Mucosa of stomach (tissue), 1 donor: ENCODE data around the gene ENTPD5.

Experiments
- H3K27me3 ChIP-seq: one replicate; pipeline ENCODE4 v1.7.0; 2013; ENCODE audit warnings: mild to moderate bottlenecking, low read length; ENCODE audit not compliant: control insufficient read depth, insufficient read depth
- H3K36me3 ChIP-seq: one replicate; pipeline ENCODE4 v1.7.0; 2013; ENCODE audit warnings: low read length; ENCODE audit not compliant: control insufficient read depth, insufficient read depth
- H3K4me1 ChIP-seq: one replicate; pipeline ENCODE4 v1.7.0; 2013; ENCODE audit warnings: mild to moderate bottlenecking, low read length; ENCODE audit not compliant: control insufficient read depth, insufficient read depth
- H3K4me3 ChIP-seq: one replicate; pipeline ENCODE4 v1.7.0; 2013; ENCODE audit warnings: low read length
- H3K9ac ChIP-seq: one replicate; pipeline ENCODE4 v1.7.0; 2013; ENCODE audit warnings: mild to moderate bottlenecking, low read length, moderate library complexity
- H3K9me3 ChIP-seq: one replicate; pipeline ENCODE4 v1.7.0; 2013; ENCODE audit warnings: mild to moderate bottlenecking, low read length, moderate library complexity; ENCODE audit not compliant: control insufficient read depth
- donor health status: Pancreatic carcinoma.

Gene ENTPD5, protein sequence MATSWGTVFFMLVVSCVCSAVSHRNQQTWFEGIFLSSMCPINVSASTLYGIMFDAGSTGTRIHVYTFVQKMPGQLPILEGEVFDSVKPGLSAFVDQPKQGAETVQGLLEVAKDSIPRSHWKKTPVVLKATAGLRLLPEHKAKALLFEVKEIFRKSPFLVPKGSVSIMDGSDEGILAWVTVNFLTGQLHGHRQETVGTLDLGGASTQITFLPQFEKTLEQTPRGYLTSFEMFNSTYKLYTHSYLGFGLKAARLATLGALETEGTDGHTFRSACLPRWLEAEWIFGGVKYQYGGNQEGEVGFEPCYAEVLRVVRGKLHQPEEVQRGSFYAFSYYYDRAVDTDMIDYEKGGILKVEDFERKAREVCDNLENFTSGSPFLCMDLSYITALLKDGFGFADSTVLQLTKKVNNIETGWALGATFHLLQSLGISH

DNA sequence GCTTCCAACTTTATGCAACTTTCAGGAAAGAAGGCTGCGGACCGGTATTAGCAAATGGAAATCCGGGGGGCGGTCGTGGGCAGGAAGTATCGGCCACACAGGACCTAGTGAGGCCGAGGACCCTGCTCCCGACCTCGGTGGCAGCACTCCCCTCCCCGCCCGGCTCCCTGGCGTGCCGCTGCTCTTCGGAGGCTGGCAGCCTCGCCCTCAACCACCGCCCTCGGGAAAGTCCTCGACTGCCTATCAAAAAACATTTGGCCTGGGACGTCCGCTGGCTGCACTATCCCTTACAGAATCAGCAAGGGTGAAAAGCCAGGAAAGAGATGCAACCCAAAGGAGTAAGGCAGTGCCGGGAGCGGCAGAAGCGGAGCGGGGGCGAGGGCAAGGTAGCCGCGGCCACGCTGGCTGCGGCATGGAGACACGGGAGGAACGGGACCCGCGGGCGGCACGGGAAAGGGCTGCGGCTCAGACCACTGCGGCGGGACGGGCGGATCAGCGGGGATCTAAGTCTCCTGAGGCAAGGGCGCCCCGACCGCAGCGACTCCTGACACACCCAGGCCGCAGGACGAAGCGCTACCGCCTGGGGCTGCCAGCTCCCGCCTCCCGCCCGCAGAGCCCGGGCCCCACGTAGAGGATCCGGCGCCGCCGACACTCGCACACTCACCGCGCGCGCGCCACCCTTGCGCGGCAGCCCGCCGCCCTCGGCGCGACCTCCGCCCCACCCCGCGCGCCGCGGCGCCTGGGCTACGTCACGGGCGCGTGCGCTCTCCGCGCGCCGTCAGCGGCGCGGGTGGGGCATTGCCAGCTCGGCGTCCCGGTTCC, at the start of gene ENTPD5, which contains the start of gene BBOF1:
Gene ENTPD5, minus strand, starts transcription at position 703 of the 822 bp plus-strand sequence. CDS start 31,186 bp downstream, outside the sequence.
Gene BBOF1, plus strand, starts transcription at position 764 of the 822 bp plus-strand sequence. CDS start 130 bp downstream, outside the sequence.
- H3K27me3 ChIP-seq, result no peaks in the 10 kb centered on the region
- H3K36me3 ChIP-seq, result no peaks in the 10 kb centered on the region
- peak within 1 kb of the TSS; percentile 70 for H3K4me3 ChIP-seq
- no peaks in the 10 kb centered on the region for H3K9me3 ChIP-seq
- peaks cover 12% of the 10 kb centered on the region for H3K4me1 ChIP-seq
- H3K9ac ChIP-seq, result peak within 1 kb of the TSS; percentile 95

DNA sequence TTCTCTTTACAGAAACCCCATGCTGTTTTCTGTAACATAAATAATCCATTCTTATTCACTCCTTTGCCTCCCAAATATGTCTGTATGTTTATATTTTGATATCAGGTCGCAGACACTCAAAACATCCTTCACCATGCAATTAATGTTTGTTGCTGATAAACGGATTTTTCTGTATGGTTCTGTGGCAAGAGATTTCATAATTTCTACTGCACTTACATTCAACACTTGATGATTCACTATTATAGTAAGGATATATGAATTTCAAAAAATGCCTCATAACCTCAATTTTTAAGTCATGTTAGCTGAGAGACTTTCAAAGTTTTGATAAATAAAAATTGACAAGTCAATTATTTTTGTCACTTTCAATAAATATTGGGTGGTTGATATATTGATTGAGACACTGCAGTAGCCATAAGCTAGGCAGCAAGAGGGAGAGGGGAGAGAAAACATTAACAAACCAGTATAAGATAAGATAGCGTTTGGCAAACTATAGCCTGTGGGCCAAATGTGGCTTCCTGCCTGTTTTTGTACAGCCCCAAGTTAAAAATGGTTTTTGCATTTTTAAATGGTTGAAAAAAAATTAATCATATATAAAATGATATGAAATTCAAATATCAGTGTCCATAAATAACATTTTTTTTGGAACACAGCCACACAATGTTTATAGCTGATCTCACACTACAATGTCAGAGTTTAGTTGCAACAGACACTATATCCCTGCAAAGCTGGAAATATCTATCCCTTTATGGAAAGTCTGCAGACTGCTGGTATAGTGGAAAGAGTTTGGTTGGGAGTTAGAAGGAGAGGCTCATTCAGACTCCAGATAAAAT, 46.9 kb upstream of the ENTPD5 start:
- Histone ChIP-seq H3K36me3 (peaks cover 3% of the 10 kb centered on the region), H3K9me3 (no peaks in the 10 kb centered on the region), H3K9ac (no peak overlapping the region), H3K4me3 (no peak overlapping the region), H3K4me1 (no peaks in the 10 kb centered on the region), H3K27me3 (no peaks in the 10 kb centered on the region)

DNA sequence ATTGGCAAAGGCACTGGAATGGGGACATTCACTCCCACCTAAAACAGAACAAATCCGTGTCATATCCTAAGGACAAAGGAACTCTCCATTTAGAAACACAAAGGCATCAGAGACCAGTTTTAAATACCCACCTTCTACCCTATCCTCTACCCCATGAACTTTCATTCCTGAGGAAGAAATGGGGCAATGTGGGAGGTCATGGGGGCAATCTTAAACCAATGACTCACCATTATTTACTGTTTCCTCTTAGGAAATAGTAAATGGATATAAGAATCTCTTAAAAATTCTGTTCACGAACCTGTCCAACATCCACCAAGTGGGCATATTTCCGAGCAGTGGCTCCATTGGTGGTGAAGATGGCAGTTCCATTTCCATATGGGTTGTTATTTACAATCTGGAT, 45.8 kb upstream of the ENTPD5 start:
- no peaks in the 10 kb centered on the region for H3K27me3 ChIP-seq
- H3K4me1 ChIP-seq, result no peaks in the 10 kb centered on the region
- no peak overlapping the region for H3K4me3 ChIP-seq
- H3K9ac ChIP-seq, result no peak overlapping the region
- H3K36me3 ChIP-seq, result peaks cover 3% of the 10 kb centered on the region
- H3K9me3 ChIP-seq, result no peaks in the 10 kb centered on the region

DNA sequence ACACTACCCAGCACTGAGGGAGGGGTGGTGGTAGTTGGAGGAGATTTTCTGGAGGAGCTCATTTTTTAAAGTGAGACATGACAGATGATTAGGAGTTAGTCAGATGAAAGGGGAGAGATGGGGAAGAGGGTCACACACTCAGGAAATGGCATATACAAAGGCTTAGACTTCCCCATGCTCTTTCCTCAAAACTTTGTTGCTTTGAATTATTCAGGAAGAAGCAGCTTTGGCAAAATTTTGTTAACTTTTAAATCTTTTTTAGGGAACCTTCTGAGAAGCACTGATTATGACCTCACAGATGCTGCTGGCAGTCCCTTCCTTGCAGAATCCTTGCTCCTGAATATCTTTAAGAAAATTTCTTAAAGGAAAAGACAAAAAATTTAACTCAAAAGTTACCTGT, 45.3 kb upstream of the ENTPD5 start:
- no peaks in the 10 kb centered on the region for H3K27me3 ChIP-seq
- H3K4me3 ChIP-seq, result no peak overlapping the region
- H3K36me3 ChIP-seq, result peaks cover 3% of the 10 kb centered on the region
- no peaks in the 10 kb centered on the region for H3K9me3 ChIP-seq
- H3K9ac ChIP-seq, result no peak overlapping the region
- H3K4me1 ChIP-seq, result no peaks in the 10 kb centered on the region

DNA sequence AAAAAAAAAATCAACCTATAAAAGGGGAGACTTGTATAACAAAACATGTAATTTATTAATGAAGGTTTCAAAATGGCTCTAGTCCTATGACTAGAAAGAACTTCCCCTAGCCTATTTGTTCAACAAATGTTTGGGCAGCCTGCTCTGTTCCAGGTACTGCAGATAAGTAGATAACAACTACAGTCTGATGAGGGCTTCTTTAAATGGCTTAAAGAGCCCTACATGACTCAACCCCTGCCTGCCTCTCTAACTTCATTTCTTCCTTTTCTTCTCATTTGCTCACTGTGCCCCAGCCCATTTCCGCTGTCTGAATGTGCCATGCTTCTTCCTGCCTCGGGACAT, 43.7 kb upstream of the ENTPD5 start:
- no peaks in the 10 kb centered on the region for H3K27me3 ChIP-seq
- H3K36me3 ChIP-seq, result peaks cover 3% of the 10 kb centered on the region
- H3K9me3 ChIP-seq, result no peaks in the 10 kb centered on the region
- H3K9ac ChIP-seq, result no peak overlapping the region
- no peaks in the 10 kb centered on the region for H3K4me1 ChIP-seq
- no peak overlapping the region for H3K4me3 ChIP-seq

DNA sequence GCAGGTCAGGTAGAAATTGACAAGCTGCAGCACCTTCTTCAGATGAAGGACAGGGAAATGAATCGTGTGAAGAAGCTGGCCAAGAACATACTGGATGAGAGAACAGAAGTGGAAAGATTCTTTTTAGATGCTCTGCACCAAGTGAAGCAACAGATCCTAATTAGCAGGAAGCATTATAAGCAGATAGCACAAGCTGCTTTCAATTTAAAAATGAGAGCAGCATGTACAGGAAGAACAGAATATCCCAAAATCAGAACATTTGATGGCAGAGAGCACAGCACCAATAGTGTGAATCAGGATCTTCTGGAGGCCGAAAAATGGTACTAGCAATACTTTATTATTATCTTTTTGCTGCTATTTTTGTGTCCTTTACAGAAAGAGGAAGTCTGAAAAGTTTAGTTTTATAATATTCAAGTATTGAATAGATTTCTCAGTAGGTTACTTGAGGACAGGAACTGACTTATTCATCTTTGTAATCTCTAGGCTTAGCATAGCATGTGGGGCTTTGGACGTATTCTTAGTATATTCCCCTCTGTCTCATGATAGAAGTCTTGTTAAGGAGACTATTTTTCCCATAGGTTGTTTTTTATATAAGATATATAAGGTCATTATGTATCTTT, 30.9 kb upstream of the ENTPD5 start:
- Histone ChIP-seq H3K36me3 (no peaks in the 10 kb centered on the region), H3K27me3 (no peaks in the 10 kb centered on the region), H3K9ac (no peak overlapping the region), H3K4me1 (no peaks in the 10 kb centered on the region), H3K9me3 (no peaks in the 10 kb centered on the region), H3K4me3 (no peak overlapping the region)

DNA sequence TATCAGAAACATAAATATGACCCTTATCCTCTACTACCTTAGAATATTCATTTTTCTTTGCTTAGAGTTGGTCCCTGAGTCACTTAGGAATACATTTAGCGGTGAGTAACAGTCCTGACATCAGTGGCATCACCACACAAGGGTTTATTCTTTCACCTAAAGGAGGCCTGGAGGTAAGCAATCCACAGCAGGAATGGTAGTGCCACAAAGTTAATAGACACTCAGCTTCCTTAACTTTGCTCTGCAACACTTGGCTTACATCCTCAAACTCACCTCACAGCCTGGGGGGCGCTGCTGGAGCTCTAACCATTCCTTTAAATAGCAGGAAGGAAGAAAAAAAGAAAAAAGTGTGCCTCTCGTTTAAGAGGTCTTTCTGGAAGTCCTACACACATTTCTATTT, 29.2 kb upstream of the ENTPD5 start:
- no peaks in the 10 kb centered on the region for H3K9me3 ChIP-seq

DNA sequence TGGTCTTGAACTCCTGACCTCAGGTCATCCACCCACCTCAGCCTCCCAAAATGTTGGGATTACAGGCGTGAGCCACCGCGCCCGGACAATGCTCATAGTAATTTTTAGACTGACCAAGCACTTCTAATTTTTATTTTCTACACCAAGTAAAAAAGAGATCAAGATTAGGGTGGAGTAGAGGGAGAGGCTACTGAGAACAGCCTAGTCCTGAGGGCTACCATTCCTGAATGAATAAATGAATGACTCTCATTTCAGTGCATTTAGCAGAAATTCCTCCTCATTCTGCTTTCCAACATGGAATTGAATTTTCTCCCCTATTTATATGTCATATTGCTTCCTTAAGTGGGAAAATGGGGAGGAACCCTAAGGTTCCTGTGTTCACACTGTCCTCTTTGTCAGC, 26.4 kb upstream of the ENTPD5 start:
- Histone ChIP-seq H3K4me3 (no peak overlapping the region), H3K9me3 (no peaks in the 10 kb centered on the region), H3K27me3 (no peaks in the 10 kb centered on the region), H3K9ac (no peak overlapping the region), H3K4me1 (no peaks in the 10 kb centered on the region), H3K36me3 (no peaks in the 10 kb centered on the region)

More for the DNA sequence above, 29.2 kb upstream of the ENTPD5 start:
- H3K4me1 ChIP-seq, result no peaks in the 10 kb centered on the region
- no peak overlapping the region for H3K4me3 ChIP-seq
- H3K9ac ChIP-seq, result no peak overlapping the region
- no peaks in the 10 kb centered on the region for H3K27me3 ChIP-seq
- H3K36me3 ChIP-seq, result no peaks in the 10 kb centered on the region

DNA sequence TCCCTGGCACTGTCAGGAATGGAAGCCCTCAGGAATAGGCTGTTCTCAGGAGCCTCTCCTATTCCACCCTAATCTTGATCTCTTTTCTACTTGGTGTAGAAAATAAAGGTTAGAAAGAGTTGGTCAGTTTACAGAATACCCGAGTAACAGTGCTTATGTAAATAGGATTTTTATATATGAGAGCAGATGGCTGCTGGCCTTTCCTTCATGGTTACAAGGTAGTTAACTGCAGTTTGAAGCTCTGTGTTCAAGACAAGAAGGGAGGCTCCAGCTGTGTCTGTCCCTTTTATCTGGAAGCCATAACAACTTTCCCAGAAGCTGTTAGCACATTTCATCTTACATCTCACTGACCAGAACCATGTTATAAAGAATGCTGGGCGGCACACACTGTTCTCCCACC, 23.2 kb upstream of the ENTPD5 start:
- Histone ChIP-seq H3K4me3 (no peak overlapping the region), H3K9ac (no peak overlapping the region), H3K9me3 (no peaks in the 10 kb centered on the region), H3K36me3 (no peaks in the 10 kb centered on the region), H3K27me3 (no peaks in the 10 kb centered on the region), H3K4me1 (no peaks in the 10 kb centered on the region)

DNA sequence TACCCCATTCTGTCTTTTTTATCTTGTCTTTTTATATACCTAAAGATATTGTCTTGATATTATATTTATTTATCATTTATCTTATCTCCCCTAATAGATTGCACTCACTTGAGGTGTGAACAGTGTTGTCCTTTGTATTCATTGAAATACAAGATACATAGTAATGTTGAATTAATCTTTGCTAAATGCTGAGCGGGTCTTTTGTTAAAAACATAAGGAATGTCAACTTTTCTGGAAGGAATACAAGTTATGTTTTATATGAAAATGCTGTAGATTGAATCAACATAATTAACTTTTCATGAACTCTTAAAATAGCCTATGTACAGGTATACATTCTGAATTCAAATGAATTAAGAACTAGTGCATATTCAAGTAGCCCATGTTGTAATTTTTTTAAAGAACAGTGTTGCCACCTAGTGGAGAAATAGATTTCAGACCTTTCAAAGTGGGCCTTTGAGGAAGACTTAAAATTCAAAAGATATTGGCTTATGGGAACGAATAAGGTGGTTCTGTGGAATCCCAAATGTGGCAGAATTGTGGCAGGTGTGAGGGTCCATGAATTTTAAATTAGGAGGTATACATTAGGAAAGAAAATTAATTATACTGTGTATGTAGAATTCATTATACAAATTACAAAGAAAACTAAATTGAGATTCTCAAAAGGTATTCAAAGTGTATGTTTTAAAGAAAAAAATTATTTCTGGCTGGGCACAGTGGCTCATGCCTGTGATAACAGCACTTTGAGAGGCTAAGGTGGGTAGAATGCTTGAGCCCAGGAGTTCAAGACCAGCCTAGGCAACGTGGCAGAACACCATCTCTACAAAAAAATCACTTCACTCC, 19.2 kb upstream of the ENTPD5 start:
- Histone ChIP-seq H3K4me1 (no peaks in the 10 kb centered on the region), H3K4me3 (no peak overlapping the region), H3K9ac (no peak overlapping the region), H3K36me3 (no peaks in the 10 kb centered on the region), H3K9me3 (no peaks in the 10 kb centered on the region), H3K27me3 (no peaks in the 10 kb centered on the region)

DNA sequence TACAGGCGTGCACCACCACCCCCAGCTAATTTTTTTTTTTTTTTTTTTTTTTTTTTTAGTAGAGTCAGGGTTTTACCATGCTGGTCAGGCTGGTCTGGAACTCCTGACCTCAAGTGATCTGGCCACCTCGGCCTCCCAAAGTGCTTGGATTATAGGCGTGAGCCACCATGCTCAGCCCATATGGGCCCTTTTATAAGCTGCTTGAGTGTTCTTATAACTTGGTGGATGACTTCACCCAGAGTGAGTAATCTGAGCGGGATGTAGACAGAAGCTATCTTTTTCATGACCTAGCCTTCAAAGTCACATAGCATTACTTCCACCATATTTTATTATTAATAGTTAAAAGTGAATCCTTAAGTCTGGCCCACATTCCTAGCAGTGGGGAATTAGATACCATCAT, 16.5 kb upstream of the ENTPD5 start:
- no peaks in the 10 kb centered on the region for H3K36me3 ChIP-seq
- no peak overlapping the region for H3K9ac ChIP-seq
- no peaks in the 10 kb centered on the region for H3K27me3 ChIP-seq
- no peaks in the 10 kb centered on the region for H3K9me3 ChIP-seq
- no peaks in the 10 kb centered on the region for H3K4me1 ChIP-seq
- H3K4me3 ChIP-seq, result no peak overlapping the region
